Measurements from ENCODE around the gene MYF5. TPM values are rescaled to one million over a fixed set of nuclear protein-coding genes. Genes with fewer than 3 reads are reported as not detected.

MYF5 gene
- total RNA-seq, 1 donor from 2014 or later = not detected

- intact Hi-C loops (cut with DNase I) = loop anchor here (10.0 kb wide), 1 partner anchor 129 kb away; no protein-coding TSS in a partner anchor
These were observed 37.6 kb downstream of the MYF5 start for GRCh38 chr12:80754274-80754673.

GRCh38 chr12:80756875-80757274, 40.2 kb downstream of the MYF5 start:
- intact Hi-C loops (cut with DNase I) = loop anchor here (10.0 kb wide), 1 partner anchor 132 kb away; no protein-coding TSS in a partner anchor
- no peak for DNase-seq (ENCODE audit: low spot score)

More at GRCh38 chr12:80754274-80754673, 37.6 kb downstream of the MYF5 start:
- no peak for DNase-seq (ENCODE audit: low spot score)

GRCh38 chr12:80761838-80762237, 45.1 kb downstream of the MYF5 start:
- intact Hi-C loops (cut with DNase I) = loop anchor here (5.0 kb wide), 1 partner anchor 345 kb away; no protein-coding TSS in a partner anchor
- no peak for DNase-seq (ENCODE audit: low spot score)

DNA sequence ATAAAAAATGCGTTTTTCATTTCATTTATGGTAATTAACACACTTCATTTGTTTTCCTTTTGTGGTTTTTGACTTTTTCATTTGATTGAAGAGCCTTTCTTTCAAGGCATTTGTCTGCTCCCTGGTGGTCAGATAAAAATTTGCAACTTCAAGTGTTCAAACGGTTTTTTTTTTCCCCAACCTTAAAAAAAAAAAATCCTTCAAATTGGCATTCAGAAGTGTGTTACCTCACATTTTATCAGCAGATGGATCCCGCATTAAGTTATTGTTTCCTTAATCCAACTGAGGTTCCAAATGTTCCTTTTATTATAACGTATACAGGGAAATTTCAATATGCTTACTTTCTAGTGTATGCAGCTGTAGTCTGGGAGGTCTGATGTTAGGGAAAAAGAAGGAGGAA, 47.2 kb downstream of the MYF5 start:
- intact Hi-C loops (cut with DNase I) = loop anchor here (1.0 to 5.0 kb wide), 2 partner anchors 292 to 347 kb away; no protein-coding TSS in a partner anchor
- no peak for DNase-seq (ENCODE audit: low spot score)

GRCh38 chr12:80766210-80766609, 49.5 kb downstream of the MYF5 start:
- intact Hi-C loops (cut with DNase I) = no loop called here

GRCh38 chr12:80766897-80767296, 50.2 kb downstream of the MYF5 start:
- DNase-seq (ENCODE audit: low spot score) = no peak
- intact Hi-C loops (cut with DNase I) = no loop called here

More at GRCh38 chr12:80766210-80766609, 49.5 kb downstream of the MYF5 start:
- no peak for DNase-seq (ENCODE audit: low spot score)

Other genes starting within 250 kb of the MYF5 start
- gene MYF6, start 9.3 kb upstream of the MYF5 start, total RNA-seq = 1.1 TPM
- gene LIN7A, start 221.0 kb downstream of the MYF5 start, total RNA-seq = 17.3 TPM

All from cardiac septum (tissue), 1 donor.